Vagina (tissue), 2 donors: ENCODE results near the gene ZNF655.

Experiments
- CTCF ChIP-seq, 3 experiments: fragments of 450-650 bp in 2 of 3; fragments of 200-600 bp in 1 of 3; sonication (generic) in 1 of 3; IDR thresholded peaks; one replicate each; pipeline ENCODE4 v1.5.1; 2017 to 2019; ENCODE audit warnings: antibody characterized with exemption in 3 of 3, mild to moderate bottlenecking in 2 of 3, moderate library complexity in 2 of 3
- POLR2A ChIP-seq, 2 donors: fragments of 450-650 bp; IDR thresholded peaks; one replicate each; pipeline ENCODE4 v1.6.1; 2017; ENCODE audit warnings: antibody characterized with exemption in 2 of 2, mild to moderate bottlenecking in 2 of 2, moderate library complexity in 2 of 2

DNA sequence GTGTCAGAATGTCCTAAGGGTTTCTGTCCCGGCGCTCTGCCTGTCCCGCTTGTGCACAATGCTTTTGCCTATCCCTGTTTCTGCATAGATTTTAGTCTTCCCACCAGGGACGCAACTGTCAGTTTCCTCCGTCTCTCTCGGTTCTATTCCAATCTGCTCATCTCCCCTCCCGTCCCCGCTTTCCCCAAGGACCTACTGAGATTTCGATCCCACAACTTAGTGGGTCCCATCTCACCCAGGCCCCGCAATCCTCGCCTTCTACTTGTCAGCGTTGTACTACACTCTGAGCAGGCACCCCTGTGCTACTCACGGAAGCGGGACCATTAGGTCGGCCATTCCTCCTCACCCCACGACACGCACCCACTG is 519 bp upstream of the ZNF655 start:
- no peak for TF ChIP-seq POLR2A (IDR thresholded peaks at IDR 0.05)
- no peak for TF ChIP-seq CTCF (IDR thresholded peaks at IDR 0.05)
